C4-2B (cell line): ENCODE results near the gene COL4A2.

Experiments used
- CTCF ChIP-seq: fragments of 450-650 bp; conservative IDR thresholded peaks from 2 replicates; pipeline ENCODE4 v1.5.1; 2017; ENCODE audit warnings: mild to moderate bottlenecking
- ZFX ChIP-seq: fragments of 450-650 bp; IDR thresholded peaks from 2 replicates; pipeline ENCODE4 v1.6.1; 2017

- TF ChIP-seq CTCF (no peak), ZFX (no peak)
Measured at GRCh38 chr13:110332750-110333149, 25.7 kb downstream of the COL4A2 start.
